ENCODE measurements around the gene REELD1.

The REELD1 gene

DNA sequence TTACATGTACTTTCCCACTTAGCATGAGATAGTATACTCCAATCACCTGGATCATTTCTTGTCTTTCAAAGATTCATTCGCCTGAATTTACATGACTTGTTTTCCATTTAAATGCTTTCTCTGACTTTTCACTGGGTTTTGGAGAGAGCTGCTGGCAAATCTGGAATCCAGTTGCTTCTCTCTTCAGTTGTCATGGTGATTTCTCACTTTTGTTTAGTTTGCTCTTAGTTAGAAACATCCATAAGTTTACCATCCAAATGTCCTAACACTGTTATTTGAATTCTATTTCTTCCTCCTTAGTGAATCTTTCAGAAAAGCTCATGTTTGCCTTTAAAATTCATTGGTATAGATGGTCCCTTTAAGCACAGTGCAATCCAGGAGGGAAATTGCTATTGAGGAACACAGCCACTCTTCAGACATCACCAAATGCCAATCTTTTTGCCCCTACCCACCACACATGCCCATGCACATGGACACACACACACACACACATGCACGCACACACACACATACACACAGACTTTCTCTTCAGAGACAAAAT, 51.7 kb downstream of the REELD1 start:
- no peaks in the 10 kb centered on the region for H3K9me3 ChIP-seq (ENCODE audit: low read depth, low read length)
- no peak overlapping the region for H3K27ac ChIP-seq
- TF ChIP-seq POLR2AphosphoS5 (IDR thresholded peaks at IDR 0.05; ENCODE audit: borderline replicate concordance, low read depth, low read length) (no peak), FOXP2 (optimal IDR thresholded peaks at IDR 0.05; ENCODE audit: control extremely low read depth, extremely low read length, insufficient read depth) (no peak), EZH2 (IDR thresholded peaks at IDR 0.05) (no peak)
- no peak overlapping the region for H3K4me3 ChIP-seq
- no peak for DNase-seq (ENCODE audit: low read depth, low spot score)
- H3K36me3 ChIP-seq (ENCODE audit: insufficient read depth, low read length) = 0 out of 2 replicates have a peak, but pooled peaks cover 4% of the 10 kb centered on the region
- H3K9ac ChIP-seq (ENCODE audit: insufficient read length) = no peak overlapping the region

DNA sequence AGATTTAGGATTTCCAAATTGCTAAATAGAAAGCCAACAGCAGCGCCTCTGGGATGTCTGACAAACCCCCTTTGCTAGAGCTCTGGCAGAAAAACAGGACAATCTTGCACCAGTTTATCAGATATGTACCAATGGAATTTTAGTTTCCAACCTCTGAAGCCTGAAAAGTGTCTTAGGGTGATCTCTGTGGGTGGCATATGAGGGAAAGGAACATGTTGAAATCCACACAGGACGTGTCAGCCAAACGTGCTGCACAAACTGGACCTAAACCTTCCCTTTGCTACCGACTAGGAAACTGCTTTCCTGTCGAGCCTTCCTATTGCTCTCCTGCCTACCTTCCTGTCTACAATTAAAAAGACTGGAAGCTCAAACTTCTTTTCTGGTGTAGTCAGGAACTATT, 53.5 kb downstream of the REELD1 start:
- no peak overlapping the region for H3K27ac ChIP-seq
- no peaks in the 10 kb centered on the region for H3K9me3 ChIP-seq (ENCODE audit: low read depth, low read length)
- H3K9ac ChIP-seq (ENCODE audit: insufficient read length) = no peak overlapping the region
- H3K36me3 ChIP-seq (ENCODE audit: insufficient read depth, low read length) = 0 out of 2 replicates have a peak, but pooled peaks cover 4% of the 10 kb centered on the region
- TF ChIP-seq FOXP2 (optimal IDR thresholded peaks at IDR 0.05; ENCODE audit: control extremely low read depth, extremely low read length, insufficient read depth) = no peak
- no peak for TF ChIP-seq EZH2 (IDR thresholded peaks at IDR 0.05)
- no peak for DNase-seq (ENCODE audit: low read depth, low spot score)
- no peak overlapping the region for H3K4me3 ChIP-seq

DNA sequence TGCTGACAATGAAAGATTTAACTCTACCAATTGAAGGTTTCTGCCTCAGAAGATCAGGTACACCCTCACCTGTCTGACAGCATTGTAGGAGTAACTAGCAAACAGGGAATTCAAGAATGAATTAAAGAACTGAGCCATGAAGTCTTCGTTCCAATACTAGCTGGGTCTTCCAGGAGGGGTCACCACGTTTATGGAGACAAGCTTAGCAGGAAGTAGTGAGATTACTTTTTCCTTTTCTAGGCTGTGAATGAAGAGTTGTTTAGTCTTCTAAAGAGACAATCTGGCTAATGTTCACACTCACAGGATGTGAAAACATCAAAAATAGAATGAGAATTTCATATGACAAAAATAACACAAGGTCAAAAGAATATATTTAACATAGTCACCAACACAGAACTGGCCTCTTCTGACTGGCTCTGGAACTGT, 54.9 kb downstream of the REELD1 start:
- H3K9ac ChIP-seq (ENCODE audit: insufficient read length) = no peak overlapping the region
- H3K9me3 ChIP-seq (ENCODE audit: low read depth, low read length) = no peaks in the 10 kb centered on the region
- no peak for TF ChIP-seq EZH2 (IDR thresholded peaks at IDR 0.05)
- no peak for TF ChIP-seq FOXP2 (optimal IDR thresholded peaks at IDR 0.05; ENCODE audit: control extremely low read depth, extremely low read length, insufficient read depth)
- TF ChIP-seq POLR2AphosphoS5 (IDR thresholded peaks at IDR 0.05; ENCODE audit: borderline replicate concordance, low read depth, low read length) = no peak
- DNase-seq (ENCODE audit: low read depth, low spot score) = no peak
- H3K4me3 ChIP-seq = no peak overlapping the region
- H3K27ac ChIP-seq = no peak overlapping the region
- H3K36me3 ChIP-seq (ENCODE audit: insufficient read depth, low read length) = 0 out of 2 replicates have a peak, but pooled peaks cover 4% of the 10 kb centered on the region

DNA sequence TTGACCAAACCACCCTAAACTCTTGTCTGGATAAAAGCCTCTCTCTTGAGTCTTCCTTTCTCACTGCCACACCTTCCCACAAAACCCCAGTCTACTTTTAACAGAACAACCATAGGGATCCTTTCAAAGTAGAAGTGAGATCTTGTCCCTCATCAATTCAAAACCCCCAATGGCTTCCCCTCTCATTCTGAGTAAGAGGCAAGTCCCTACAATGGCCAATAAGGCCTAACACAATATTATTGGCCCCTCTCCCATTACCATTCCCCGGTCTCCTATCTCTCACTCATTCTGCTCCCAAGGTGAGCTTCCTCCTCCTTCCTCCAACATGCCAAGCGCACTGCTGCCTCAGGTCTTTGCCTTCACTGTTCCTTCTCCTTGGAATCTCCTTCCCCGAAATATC, 57.1 kb downstream of the REELD1 start:
- no peaks in the 10 kb centered on the region for H3K9me3 ChIP-seq (ENCODE audit: low read depth, low read length)
- H3K9ac ChIP-seq (ENCODE audit: insufficient read length) = no peak overlapping the region
- no peak for DNase-seq (ENCODE audit: low read depth, low spot score)
- 0 out of 2 replicates have a peak, but pooled peaks cover 4% of the 10 kb centered on the region for H3K36me3 ChIP-seq (ENCODE audit: insufficient read depth, low read length)
- TF ChIP-seq EZH2 (IDR thresholded peaks at IDR 0.05) = no peak
- no peak for TF ChIP-seq POLR2AphosphoS5 (IDR thresholded peaks at IDR 0.05; ENCODE audit: borderline replicate concordance, low read depth, low read length)
- TF ChIP-seq FOXP2 (optimal IDR thresholded peaks at IDR 0.05; ENCODE audit: control extremely low read depth, extremely low read length, insufficient read depth) = no peak
- H3K4me3 ChIP-seq = no peak overlapping the region
- no peak overlapping the region for H3K27ac ChIP-seq

DNA sequence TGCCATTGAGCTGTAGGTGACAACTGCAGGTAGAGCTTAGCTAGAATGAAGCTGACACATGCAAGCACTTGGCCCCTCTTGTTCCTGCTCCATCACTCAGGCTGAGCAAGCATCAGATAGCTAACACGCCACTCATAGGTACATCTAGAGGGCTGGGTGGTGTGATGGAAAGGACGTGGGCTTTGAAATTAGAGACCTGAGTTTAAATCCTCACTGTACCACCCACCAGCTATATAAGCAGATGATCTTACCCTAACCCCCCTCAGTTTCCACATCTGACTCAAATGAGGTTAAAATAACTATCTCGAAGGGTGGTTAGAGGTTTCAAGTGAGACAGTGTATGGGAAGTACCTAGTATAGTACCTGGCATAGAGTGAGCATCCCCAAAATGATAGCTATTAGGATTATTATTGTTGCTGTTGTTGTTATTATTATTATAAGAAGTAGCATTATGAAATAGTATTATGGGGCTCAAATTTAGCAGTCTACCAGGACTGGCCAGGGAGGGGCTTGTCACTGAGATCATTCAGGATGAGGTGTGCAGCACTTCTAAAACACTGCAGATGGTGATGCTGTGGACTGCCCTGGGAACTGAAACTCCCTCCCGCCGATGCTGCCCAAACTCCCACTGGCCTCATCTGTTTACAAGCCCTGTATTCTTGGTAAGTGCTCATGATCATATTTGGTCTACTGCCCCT, 59.0 kb downstream of the REELD1 start:
- H3K36me3 ChIP-seq (ENCODE audit: insufficient read depth, low read length) = 0 out of 2 replicates have a peak, but pooled peaks cover 4% of the 10 kb centered on the region
- H3K9me3 ChIP-seq (ENCODE audit: low read depth, low read length) = no peaks in the 10 kb centered on the region
- no peak overlapping the region for H3K27ac ChIP-seq
- H3K4me3 ChIP-seq = no peak overlapping the region
- DNase-seq (ENCODE audit: low read depth, low spot score) = no peak
- no peak for TF ChIP-seq POLR2AphosphoS5 (IDR thresholded peaks at IDR 0.05; ENCODE audit: borderline replicate concordance, low read depth, low read length)
- TF ChIP-seq FOXP2 (optimal IDR thresholded peaks at IDR 0.05; ENCODE audit: control extremely low read depth, extremely low read length, insufficient read depth) = no peak
- no peak for TF ChIP-seq EZH2 (IDR thresholded peaks at IDR 0.05)
- no peak overlapping the region for H3K9ac ChIP-seq (ENCODE audit: insufficient read length)

DNA sequence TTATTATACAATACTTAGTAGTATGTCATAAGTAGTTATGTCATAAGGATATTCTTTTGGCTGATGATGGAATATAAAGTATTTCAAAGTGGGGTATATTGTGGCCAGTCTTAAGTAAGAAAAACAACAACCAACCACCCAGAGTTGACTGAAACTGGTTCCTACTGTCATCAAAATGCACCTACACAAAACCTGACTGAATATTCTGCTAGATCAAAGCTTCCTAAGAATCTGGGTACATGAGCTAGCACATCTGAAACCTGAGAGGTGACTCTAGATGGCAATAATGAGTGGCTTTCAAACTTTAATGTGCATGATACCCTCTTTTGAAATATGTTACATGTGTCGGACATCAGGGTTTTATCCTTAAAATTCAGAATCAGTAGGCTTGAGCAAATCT, 60.4 kb downstream of the REELD1 start:
- Histone ChIP-seq H3K27ac (no peak overlapping the region), H3K9ac (ENCODE audit: insufficient read length) (no peak overlapping the region), H3K4me3 (no peak overlapping the region), H3K9me3 (ENCODE audit: low read depth, low read length) (no peaks in the 10 kb centered on the region), H3K36me3 (ENCODE audit: insufficient read depth, low read length) (no peaks in the 10 kb centered on the region)
- TF ChIP-seq EZH2 (IDR thresholded peaks at IDR 0.05) = no peak
- TF ChIP-seq FOXP2 (optimal IDR thresholded peaks at IDR 0.05; ENCODE audit: control extremely low read depth, extremely low read length, insufficient read depth) = no peak
- no peak for TF ChIP-seq POLR2AphosphoS5 (IDR thresholded peaks at IDR 0.05; ENCODE audit: borderline replicate concordance, low read depth, low read length)
- no peak for DNase-seq (ENCODE audit: low read depth, low spot score)

DNA sequence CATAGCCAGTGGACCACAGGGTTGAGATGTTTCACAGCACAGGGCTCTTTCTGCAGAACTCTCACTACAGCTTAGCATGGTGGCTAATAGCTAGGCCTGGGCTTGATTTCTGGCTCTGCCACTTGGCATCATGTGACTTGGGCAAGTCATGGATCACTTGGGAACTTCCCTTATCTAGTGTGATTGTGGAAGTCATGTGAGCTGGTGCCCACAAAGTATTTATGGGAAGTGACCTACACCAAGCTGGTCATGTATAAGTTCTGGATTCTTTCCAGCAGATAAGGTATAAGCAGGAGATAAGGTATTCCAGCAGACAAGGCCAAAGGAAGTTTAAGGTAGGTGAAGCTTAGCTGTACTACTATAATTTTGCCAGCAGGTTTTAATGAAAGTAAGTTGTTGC, 61.0 kb downstream of the REELD1 start:
- H3K4me3 ChIP-seq = no peak overlapping the region
- no peak overlapping the region for H3K9ac ChIP-seq (ENCODE audit: insufficient read length)
- H3K9me3 ChIP-seq (ENCODE audit: low read depth, low read length) = no peaks in the 10 kb centered on the region
- TF ChIP-seq FOXP2 (optimal IDR thresholded peaks at IDR 0.05; ENCODE audit: control extremely low read depth, extremely low read length, insufficient read depth) (no peak), EZH2 (IDR thresholded peaks at IDR 0.05) (no peak), POLR2AphosphoS5 (IDR thresholded peaks at IDR 0.05; ENCODE audit: borderline replicate concordance, low read depth, low read length) (no peak)
- H3K27ac ChIP-seq = no peak overlapping the region
- no peaks in the 10 kb centered on the region for H3K36me3 ChIP-seq (ENCODE audit: insufficient read depth, low read length)
- DNase-seq (ENCODE audit: low read depth, low spot score) = no peak

DNA sequence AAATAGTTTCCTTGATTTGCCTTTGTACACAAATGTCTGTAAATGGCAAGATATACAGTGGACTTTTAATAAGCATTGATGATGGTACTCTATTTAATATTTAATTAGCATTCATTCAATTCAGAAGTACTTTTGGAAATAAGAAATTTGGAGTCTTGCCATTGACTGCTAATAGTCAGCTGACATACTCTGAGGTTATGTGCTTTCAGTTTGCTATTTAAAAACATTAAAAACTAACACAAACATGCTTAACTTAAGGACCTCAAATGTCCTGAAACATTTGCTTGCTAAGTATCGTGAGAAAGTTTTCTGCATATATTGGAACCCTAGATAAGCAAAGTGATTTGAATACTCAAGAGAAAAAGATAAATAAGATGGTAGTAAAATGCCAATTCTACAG, 64.6 kb downstream of the REELD1 start:
- Histone ChIP-seq H3K9ac (ENCODE audit: insufficient read length) (no peak overlapping the region), H3K27ac (no peak overlapping the region), H3K9me3 (ENCODE audit: low read depth, low read length) (no peaks in the 10 kb centered on the region), H3K36me3 (ENCODE audit: insufficient read depth, low read length) (no peaks in the 10 kb centered on the region), H3K4me3 (no peak overlapping the region)
- no peak for DNase-seq (ENCODE audit: low read depth, low spot score)
- TF ChIP-seq EZH2 (IDR thresholded peaks at IDR 0.05) = no peak
- no peak for TF ChIP-seq FOXP2 (optimal IDR thresholded peaks at IDR 0.05; ENCODE audit: control extremely low read depth, extremely low read length, insufficient read depth)
- TF ChIP-seq POLR2AphosphoS5 (IDR thresholded peaks at IDR 0.05; ENCODE audit: borderline replicate concordance, low read depth, low read length) = no peak
